ENCODE measurements around the gene TCEAL1. TPM values are rescaled to one million over a fixed set of nuclear protein-coding genes. Genes with fewer than 3 reads are reported as not detected.
"Not testable (repeated sequence)": the region's sequence is repeated elsewhere in the genome, so short reads cannot be mapped to it uniquely, and the experiment has no call there.

Gene TCEAL1
- total and polyA plus RNA-seq, 11 donors, result 16.4 to 33.2 (median 23.1) TPM

DNA sequence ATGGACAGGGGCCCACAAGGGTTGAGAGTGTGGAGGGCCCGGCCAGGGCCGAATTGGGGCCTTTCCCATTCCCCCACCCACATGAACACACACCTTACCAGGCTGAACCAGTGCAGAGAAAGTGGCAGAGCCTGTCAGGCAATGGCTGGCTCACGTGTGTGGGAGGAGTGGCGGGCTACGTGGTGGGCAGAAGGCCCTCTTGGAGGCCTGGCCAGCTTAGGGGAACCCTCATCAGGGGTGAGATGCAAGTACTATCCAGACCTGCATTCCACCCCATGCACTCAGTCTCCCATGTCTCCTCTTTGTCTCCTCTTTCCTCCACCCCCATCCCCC is 42.5 kb upstream of the TCEAL1 start:
- peaks cover 0 to 18% (median 0%) of the 10 kb centered on the region in 12 donors for H3K4me1 ChIP-seq
- peak; percentile 43 to 78 (median 68) for ATAC-seq
- no peaks in the 10 kb centered on the region for H3K27me3 ChIP-seq
- 7 to 23% (median 10%) methylated on average over 2 to 5 of the region's 5 CpGs for WGBS, 4 donors
- DNase-seq, result peak in 2 of 5 donors; percentile 8 to 30
- peak overlapping the region; percentile 42 to 93 (median 66) for H3K4me3 ChIP-seq
- H3K36me3 ChIP-seq, result peaks cover 0 to 34% (median 0%) of the 10 kb centered on the region in 9 donors
- peak overlapping the region; percentile 62 to 89 (median 84) for H3K27ac ChIP-seq
- TF ChIP-seq, protein P1, sequence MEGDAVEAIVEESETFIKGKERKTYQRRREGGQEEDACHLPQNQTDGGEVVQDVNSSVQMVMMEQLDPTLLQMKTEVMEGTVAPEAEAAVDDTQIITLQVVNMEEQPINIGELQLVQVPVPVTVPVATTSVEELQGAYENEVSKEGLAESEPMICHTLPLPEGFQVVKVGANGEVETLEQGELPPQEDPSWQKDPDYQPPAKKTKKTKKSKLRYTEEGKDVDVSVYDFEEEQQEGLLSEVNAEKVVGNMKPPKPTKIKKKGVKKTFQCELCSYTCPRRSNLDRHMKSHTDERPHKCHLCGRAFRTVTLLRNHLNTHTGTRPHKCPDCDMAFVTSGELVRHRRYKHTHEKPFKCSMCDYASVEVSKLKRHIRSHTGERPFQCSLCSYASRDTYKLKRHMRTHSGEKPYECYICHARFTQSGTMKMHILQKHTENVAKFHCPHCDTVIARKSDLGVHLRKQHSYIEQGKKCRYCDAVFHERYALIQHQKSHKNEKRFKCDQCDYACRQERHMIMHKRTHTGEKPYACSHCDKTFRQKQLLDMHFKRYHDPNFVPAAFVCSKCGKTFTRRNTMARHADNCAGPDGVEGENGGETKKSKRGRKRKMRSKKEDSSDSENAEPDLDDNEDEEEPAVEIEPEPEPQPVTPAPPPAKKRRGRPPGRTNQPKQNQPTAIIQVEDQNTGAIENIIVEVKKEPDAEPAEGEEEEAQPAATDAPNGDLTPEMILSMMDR (IDR thresholded peaks at IDR 0.05), result no peak
- no peak for TF ChIP-seq POLR2A (IDR thresholded peaks at IDR 0.05)
- peaks cover 0 to 21% (median 0%) of the 10 kb centered on the region in 12 donors for H3K9me3 ChIP-seq
- intact Hi-C loops (cut with DNase I), result loop anchor here in 2 of 10 donors (5.0 to 10.0 kb wide), 2 partner anchors 99 to 101 kb away; partner anchors contain the start of gene MORF4L2 (in 2 of the 2)

DNA sequence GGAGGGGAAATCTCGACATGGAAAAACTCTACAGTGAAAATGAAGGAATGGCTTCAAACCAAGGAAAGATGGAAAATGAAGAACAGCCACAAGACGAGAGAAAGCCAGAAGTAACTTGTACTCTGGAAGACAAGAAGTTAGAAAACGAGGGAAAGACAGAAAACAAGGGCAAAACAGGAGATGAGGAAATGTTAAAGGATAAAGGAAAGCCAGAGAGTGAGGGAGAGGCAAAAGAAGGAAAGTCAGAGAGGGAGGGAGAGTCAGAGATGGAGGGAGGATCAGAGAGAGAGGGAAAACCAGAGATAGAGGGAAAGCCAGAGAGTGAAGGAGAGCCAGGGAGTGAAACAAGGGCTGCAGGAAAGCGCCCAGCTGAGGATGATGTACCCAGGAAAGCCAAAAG is 42.1 kb upstream of the TCEAL1 start:
- H3K4me3 ChIP-seq, result peak overlapping the region in 9 of 12 donors; percentile 61 to 93 (median 69)
- WGBS, 4 donors, result 50 to 71% (median 55%) methylated on average over 4 of the region's 4 CpGs
- DNase-seq (no peak), ATAC-seq (no peak)
- intact Hi-C loops (cut with DNase I), result loop anchor here in 2 of 10 donors (5.0 to 10.0 kb wide), 2 partner anchors 98 to 101 kb away; partner anchors contain the start of gene MORF4L2 (in 2 of the 2)
- peaks cover 0 to 38% (median 0%) of the 10 kb centered on the region in 9 donors for H3K36me3 ChIP-seq
- H3K27ac ChIP-seq, result peak overlapping the region in 5 of 12 donors; percentile 80 to 89 (median 86)
- TF ChIP-seq, protein P1 (IDR thresholded peaks at IDR 0.05), result no peak
- no peak for TF ChIP-seq POLR2A (IDR thresholded peaks at IDR 0.05)
- H3K27me3 ChIP-seq, result no peaks in the 10 kb centered on the region
- H3K4me1 ChIP-seq, result peaks cover 0 to 18% (median 0%) of the 10 kb centered on the region in 12 donors
- peaks cover 0 to 21% (median 0%) of the 10 kb centered on the region in 12 donors for H3K9me3 ChIP-seq

DNA sequence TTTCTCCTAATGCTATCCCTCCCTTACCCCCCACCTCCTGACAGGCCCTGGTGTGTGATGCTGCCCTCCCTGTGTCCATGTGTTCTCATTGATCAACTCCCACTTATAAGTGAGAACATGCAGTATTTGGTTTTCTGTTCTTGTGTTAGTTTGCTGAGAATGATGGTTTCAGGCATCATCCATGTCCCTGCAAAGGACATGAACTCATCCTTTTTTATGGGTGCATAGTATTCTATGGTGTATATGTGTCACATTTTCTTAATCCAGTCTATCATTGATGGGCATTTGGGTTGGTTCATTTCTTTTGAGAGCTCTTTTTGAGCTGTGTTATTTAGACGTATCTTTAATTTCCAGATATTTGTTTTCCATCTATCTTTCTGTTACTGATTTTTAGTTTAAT is 36.5 kb upstream of the TCEAL1 start:
- H3K4me3 ChIP-seq; intact Hi-C loops (cut with DNase I); H3K9me3 ChIP-seq; H3K4me1 ChIP-seq; DNase-seq; H3K27ac ChIP-seq; H3K27me3 ChIP-seq; ATAC-seq: not testable (repeated sequence)
- peaks cover 0 to 53% (median 0%) of the 10 kb centered on the region in 9 donors for H3K36me3 ChIP-seq
- 95 to 100% (median 99%) methylated on average over 1 of the region's 1 CpG for WGBS, 4 donors

DNA sequence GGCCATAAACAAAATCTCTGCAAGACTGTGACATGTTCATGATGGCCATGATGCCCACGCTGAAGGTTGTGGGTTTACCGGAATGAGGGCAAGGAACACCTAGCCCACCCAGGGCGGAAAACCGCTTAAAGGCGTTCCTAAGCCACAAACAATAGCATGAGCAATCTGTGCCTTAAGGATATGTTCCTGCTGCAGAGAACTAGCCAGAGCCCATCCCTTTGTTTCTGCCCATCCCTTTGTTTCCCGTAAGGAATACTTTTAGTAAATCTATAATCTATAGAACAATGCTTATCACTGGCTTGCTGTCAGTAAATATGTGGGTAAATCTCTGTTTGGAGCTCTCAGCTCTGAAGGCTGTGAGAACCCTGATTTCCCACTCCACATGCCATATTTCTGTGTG is 33.6 kb upstream of the TCEAL1 start:
- H3K9me3 ChIP-seq; intact Hi-C loops (cut with DNase I); H3K27me3 ChIP-seq; H3K4me3 ChIP-seq; ATAC-seq; H3K27ac ChIP-seq; H3K4me1 ChIP-seq; DNase-seq: not testable (repeated sequence)
- H3K36me3 ChIP-seq, result peaks cover 0 to 41% (median 0%) of the 10 kb centered on the region in 9 donors
- 90 to 98% (median 98%) methylated on average over 6 of the region's 6 CpGs for WGBS, 4 donors

DNA sequence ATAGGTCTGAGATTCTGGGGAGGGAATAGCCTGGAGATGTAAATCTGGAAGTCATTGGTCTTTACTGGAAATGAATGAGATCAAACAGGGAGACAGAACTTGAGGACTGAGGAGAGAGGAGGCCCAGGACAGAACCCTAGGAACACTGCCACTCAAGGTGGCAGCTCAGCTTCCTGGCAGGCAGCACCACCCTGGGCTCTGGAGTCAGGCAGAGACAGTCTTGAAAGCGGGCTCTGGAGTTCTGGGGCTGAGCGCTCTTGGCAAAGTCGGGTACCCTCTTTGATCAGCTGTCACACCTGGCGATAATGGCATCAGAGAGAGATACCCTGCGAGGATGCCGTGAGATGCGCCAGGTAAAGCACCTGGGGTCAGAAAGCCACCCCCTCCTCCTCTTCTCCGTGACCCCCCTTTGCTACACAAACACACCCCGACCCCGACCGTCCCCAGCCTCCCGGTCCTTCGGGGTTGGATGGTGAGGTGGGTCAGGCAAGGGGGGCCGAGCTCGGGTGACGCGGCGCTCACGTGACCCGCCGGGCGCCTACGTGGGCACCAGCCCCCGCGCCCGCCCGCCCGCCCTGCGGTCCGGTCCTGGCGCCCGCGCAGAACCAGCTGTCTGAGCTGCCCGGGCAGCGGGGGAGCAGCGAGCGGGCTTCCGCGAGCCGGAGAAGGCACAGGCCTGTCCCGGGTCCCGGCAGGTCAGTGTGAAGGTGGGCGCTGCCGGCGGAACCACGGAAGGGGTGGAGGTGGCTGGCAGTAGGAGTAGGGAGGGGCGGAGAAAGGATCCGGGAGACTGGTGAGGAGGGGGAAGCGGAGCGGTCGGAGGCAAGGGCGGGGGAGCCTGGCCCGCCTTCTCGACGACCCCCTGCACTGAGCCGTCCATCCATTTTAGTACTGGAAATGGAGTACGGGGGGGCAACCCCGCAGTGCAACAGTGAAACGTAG is 21.1 kb upstream of the TCEAL1 start, which contains the start of gene TCEAL3:
TSS of gene TCEAL3 (plus strand) at position 600 of the 942 bp plus-strand sequence. CDS start 1,102 bp downstream, outside the sequence.
- peak; percentile 41 to 67 (median 54) for DNase-seq
- H3K9me3 ChIP-seq, result no peaks in the 10 kb centered on the region
- peak within 1 kb of the TSS; percentile 53 to 90 (median 84) for H3K27ac ChIP-seq
- H3K36me3 ChIP-seq, result peaks cover 0 to 6% (median 0%) of the 10 kb centered on the region in 9 donors
- H3K27me3 ChIP-seq, result peaks cover 0 to 14% (median 0%) of the 10 kb centered on the region in 9 donors
- ATAC-seq, result peak; percentile 71 to 95 (median 90)
- intact Hi-C loops (cut with DNase I), result no loop called here
- peak in 1 of 2 donors; percentile 26 for TF ChIP-seq POLR2A (IDR thresholded peaks at IDR 0.05)
- TF ChIP-seq, protein P1 (IDR thresholded peaks at IDR 0.05), result no peak
- peaks cover 0 to 6% (median 0%) of the 10 kb centered on the region in 12 donors for H3K4me1 ChIP-seq
- 1 to 26% (median 6%) methylated on average over 36 to 59 of the region's 59 CpGs for WGBS, 4 donors
- peak within 1 kb of the TSS; percentile 42 to 94 (median 70) for H3K4me3 ChIP-seq
